Kidney epithelial cell (primary cell): ENCODE results near the gene TRAF3IP3. TPM values are rescaled to one million over a fixed set of nuclear protein-coding genes. Genes with fewer than 3 reads are reported as not detected.

Source experiments
- DNase-seq: peaks from one replicate; pipeline ENCODE4 v3.0.0-alpha.2; 2010; ENCODE audit warnings: low read depth
- H3K27me3 ChIP-seq: 2 replicates; pipeline ENCODE4 v1.6.0; 2011; ENCODE audit warnings: low read length; ENCODE audit not compliant: control insufficient read depth, insufficient read depth
- H3K36me3 ChIP-seq: 2 replicates; pipeline ENCODE4 v1.5.1; 2011; ENCODE audit warnings: low read length; ENCODE audit not compliant: control insufficient read depth, insufficient read depth
- H3K4me3 ChIP-seq: 2 replicates; pipeline ENCODE4 v1.5.1; 2011; ENCODE audit warnings: low read depth, mild to moderate bottlenecking, control low read depth, low read length
- total RNA-seq: library from RNA; depleted of rRNA; stranded (reverse); fragments of >200 nt; gene quantifications from 2 replicates; pipeline ENCODE4 v1.2.3, GENCODE V29; 2015
- TF ChIP-seq, protein P1 (sequence below): IDR thresholded peaks from 2 replicates; pipeline ENCODE4 v1.5.1; 2011; ENCODE audit warnings: mild to moderate bottlenecking, moderate library complexity, low read length, control low read depth, inconsistent platforms; ENCODE audit not compliant: insufficient read depth, poor library complexity, severe bottlenecking

The TRAF3IP3 gene
- total RNA-seq, 1 donor from 2014 or later = not detected

DNA sequence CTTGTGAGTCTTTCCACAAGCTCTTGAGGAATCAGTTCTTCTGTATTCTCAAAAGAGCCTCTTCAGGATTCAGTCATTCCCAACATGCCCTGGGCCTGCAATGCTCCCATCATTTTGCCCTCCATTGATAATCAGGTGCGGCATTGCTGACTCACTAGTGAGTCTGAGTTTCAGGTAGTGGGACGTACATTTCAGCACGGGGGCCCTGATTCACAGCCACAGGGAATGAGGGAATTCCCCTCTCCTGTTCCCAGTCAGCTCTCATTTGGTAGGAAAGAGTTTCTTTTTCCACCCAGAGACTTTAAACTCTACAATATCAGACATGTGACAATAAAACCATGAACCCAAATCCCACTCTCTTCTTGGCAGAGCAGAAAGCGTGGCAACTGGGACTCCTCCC, 53.8 kb downstream of the TRAF3IP3 start:
- no peaks in the 10 kb centered on the region for H3K27me3 ChIP-seq
- TF ChIP-seq, protein P1, sequence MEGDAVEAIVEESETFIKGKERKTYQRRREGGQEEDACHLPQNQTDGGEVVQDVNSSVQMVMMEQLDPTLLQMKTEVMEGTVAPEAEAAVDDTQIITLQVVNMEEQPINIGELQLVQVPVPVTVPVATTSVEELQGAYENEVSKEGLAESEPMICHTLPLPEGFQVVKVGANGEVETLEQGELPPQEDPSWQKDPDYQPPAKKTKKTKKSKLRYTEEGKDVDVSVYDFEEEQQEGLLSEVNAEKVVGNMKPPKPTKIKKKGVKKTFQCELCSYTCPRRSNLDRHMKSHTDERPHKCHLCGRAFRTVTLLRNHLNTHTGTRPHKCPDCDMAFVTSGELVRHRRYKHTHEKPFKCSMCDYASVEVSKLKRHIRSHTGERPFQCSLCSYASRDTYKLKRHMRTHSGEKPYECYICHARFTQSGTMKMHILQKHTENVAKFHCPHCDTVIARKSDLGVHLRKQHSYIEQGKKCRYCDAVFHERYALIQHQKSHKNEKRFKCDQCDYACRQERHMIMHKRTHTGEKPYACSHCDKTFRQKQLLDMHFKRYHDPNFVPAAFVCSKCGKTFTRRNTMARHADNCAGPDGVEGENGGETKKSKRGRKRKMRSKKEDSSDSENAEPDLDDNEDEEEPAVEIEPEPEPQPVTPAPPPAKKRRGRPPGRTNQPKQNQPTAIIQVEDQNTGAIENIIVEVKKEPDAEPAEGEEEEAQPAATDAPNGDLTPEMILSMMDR = no peak
- no peak overlapping the region for H3K4me3 ChIP-seq
- no peaks in the 10 kb centered on the region for H3K36me3 ChIP-seq
- DNase-seq = no peak

DNA sequence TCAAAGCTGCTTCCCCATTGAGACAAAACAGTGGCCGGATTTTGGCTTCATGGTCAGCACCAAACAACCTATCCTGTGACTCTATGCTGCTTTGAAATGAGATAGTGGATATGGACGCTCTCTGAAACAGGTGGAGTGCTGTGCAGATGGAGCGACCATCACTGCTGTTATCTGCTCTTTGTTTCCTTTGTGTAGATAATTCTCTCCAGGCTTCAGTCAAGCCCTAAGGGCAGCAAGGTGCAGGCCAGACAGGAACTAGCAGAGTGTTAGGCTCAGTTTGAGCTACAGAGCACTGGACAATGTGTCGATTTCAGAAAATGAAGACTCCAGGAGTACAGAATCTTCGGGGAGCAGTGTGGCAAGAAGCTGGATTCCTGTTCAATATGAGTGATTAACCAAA, 54.9 kb downstream of the TRAF3IP3 start:
- H3K27me3 ChIP-seq = no peaks in the 10 kb centered on the region

DNA sequence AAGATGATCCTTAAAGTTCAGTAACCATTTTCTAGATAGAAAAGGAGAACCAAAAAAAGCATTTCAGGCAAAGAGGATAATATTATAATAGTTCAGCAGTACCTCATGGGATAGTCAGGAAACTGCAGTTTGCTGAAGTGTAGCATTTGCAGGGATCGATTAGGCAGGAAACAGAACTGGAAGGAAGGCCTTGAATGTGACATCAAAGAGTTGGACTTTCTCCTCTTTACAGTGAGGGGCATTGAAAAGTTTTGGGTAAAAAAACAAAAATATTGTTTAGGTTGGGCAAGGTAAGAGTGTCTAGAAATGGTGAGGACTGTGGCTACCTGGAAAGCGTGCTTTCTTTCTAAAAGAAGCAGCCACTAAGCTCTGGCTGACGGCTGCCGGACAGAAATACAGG, 58.0 kb downstream of the TRAF3IP3 start:
- Histone ChIP-seq H3K4me3 (no peak overlapping the region), H3K27me3 (no peaks in the 10 kb centered on the region), H3K36me3 (no peaks in the 10 kb centered on the region)
- no peak for DNase-seq
- TF ChIP-seq, protein P1 = no peak

More for the DNA sequence above, 54.9 kb downstream of the TRAF3IP3 start:
- no peak overlapping the region for H3K4me3 ChIP-seq
- TF ChIP-seq, protein P1 = no peak
- DNase-seq = no peak
- no peaks in the 10 kb centered on the region for H3K36me3 ChIP-seq

DNA sequence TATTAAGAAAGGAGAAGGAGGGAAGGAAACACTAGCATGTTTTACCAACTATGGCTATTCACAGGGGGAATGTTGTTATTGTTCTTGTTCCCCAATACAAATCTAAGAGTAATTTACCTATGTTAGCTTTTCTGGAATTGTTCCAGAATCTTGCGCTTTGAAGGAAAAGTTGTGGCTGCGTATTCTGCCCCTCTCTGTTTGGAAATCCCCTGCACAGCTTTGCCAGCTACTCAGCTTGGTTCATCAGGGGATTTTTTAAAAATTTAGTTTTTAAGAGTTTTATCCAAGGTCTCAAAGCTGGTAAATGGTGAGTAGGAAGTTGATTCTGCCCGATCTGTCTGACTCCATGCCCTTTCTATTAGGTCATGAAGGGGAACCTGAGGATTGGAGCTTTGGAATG, 59.6 kb downstream of the TRAF3IP3 start:
- TF ChIP-seq, protein P1 = no peak
- DNase-seq = no peak

DNA sequence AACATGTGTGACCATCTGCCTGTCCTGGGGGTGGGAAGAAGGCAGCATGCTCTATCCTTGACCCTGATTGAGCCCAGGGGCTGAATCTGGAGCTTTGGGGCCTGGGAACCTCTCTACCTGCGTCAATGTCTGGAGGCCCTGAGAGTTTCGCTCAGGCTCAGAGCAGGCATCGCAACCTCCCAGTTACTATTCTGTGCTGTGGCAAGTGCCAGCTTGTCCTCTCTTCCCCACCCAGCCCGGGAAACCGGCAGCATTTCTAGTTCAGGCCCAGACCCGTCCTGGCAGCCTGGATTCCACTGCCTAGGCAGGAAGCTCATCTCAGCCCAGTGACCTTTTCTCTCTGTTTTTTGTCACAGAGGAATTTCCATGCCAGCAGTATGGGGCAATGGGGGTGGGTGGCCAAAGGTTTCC, 60.1 kb downstream of the TRAF3IP3 start:
- Histone ChIP-seq H3K36me3 (no peaks in the 10 kb centered on the region), H3K27me3 (no peaks in the 10 kb centered on the region), H3K4me3 (no peak overlapping the region)
- no peak for DNase-seq
- TF ChIP-seq, protein P1 = no peak

More for the DNA sequence above, 59.6 kb downstream of the TRAF3IP3 start:
- no peaks in the 10 kb centered on the region for H3K27me3 ChIP-seq
- H3K36me3 ChIP-seq = no peaks in the 10 kb centered on the region
- H3K4me3 ChIP-seq = no peak overlapping the region

DNA sequence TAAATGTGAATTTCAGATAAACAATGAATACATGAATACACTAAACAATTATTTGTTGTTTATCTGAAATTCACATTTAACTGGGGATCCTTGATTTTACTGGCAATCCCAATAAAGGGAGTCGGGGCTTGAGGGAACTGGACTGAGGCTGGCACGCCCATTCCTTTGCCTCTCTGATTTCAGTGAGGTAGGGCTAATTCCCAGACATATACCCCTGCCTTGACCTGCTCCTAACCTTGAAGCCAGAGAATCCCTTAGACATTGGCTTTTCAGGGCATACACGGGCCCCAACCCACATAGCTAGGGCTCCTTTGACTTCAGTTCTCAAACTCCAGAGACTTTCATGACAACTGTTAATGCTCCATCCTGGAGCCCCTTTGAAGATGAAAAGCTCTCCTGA, 61.1 kb downstream of the TRAF3IP3 start:
- TF ChIP-seq, protein P1 = no peak
- DNase-seq = no peak
- Histone ChIP-seq H3K27me3 (no peaks in the 10 kb centered on the region), H3K4me3 (no peak overlapping the region), H3K36me3 (no peaks in the 10 kb centered on the region)
